Hippocampal formation (tissue), 2 donors: ENCODE measurements around the gene CELSR3.
A peak's percentile ranks its signal among the peaks of the same experiment; 100 is the strongest.

Source experiments
- DNase-seq, 2 donors: peaks; one replicate each; lab custom pipeline; 2025; lab: John Stamatoyannopoulos, UW

Gene CELSR3

DNA sequence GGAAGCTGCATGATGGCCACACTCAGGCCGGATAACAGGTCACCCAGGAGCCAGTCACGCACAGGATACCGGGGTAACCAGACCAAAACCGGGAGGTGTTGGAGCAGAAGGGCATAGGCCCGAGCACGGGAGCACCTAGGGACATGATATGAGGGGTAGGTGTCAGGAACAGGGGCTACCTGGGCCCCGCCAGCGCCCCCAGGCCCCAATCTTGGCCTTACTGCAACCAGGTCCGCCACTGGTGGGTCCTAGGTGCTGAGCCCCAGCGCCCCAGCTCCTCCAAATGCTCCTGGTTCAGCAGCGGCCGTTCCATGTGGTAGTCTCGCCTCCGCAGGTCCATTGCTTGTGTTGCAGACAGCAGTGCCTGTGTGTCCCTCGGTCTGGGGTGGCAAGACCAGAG lies 29.4 kb downstream of the CELSR3 start:
- no peak for DNase-seq

DNA sequence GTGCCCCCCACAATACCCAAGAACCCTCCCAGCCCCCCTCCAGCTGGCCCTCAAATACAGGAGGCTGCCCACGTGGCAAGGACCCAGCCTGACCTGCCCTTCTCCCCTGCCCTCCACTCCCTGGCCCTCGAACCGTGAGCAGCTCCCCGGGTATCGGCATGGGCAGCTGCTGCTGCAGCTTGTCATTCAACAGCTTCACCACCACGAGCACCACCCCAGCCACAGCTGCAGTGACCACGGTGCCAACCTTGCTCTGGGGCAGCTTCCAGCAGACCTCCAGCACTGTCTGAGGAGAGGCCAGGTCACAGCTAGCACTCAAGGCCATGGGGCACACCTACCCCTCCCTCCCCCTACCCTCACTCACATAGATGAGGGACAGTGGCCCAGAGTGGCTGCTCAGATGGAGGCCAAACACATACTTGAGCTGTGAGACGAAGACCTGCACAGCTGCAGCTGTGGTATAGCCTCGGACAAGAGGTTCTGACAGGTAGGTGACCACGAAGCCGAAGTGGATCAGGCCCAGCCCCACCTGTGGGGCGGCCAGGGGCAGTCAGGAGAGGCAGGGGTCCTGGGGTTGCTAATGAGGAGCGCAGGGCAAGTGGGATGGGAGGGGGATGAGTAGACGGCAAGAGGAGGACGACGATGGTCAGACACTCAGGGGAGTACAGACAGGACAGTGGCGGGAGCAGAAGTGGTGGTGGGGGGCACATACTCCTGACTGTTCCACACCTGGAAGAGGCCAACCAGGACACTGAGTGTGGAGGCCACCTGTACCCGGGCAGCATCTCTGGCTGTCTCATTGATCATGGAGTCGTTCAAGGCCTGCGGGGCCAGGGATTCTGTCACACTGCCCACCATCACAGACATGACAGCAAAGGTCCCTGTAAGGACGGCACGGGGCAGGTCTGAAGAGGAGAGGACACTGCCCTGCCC lies 30.9 kb downstream of the CELSR3 start:
- no peak for DNase-seq

DNA sequence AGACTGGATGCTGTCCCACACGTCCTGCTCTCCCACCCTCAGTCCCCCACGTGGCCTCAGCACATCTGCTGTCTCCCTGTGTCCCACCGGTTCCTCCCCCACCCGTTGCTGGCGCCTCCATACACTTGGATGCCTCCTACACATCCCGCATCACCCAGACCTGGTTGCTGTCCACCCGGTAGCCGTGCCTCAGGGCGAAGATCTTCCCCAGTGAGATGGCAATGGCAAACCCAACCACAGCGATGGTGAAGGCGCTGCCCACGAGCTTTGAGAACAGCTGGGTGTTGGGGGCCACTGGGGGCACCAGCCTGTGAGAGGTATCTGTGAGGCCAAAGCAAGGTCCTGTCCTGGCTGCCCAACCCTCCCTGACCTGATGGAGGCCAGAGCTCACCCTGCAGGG lies 31.9 kb downstream of the CELSR3 start:
- no peak for DNase-seq

DNA sequence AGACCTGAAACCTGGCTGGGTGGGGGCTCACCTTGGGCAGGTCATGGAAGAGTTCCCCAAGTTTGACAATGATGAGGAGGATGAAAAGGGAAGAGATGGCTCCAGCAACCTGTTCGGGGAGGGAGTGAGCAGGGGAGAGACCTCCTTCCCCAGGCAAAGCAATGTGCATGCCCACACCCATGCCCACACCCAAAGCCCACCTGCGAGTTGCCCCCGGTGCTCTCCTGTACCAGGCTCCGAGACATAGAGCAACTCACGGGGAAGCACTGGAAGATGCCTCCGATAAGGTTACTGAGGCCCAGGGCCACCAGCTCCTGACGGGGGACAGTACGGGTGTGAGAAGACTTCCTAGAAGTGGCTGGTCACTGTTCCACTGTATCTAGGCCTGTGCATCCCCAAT lies 32.3 kb downstream of the CELSR3 start:
- DNase-seq: no peak

DNA sequence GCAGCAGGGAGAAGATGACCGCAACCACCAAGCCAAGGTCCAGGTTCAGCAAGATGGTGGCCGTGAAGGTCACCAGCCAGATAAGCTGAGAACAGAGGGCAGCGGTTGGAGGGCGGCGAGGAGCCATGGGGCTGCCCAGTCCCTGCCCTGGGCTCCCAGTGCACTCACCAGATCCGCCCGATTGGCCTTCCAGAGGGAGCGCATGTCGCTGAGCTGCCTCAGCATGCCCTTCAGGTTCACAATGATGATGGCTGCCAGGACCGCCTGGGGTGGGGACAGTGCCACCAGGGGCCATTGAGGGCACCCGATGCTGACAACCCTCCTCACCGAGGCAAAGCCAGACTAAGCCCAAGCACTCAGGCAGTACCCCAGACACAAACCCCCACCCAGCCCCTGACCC lies 32.8 kb downstream of the CELSR3 start:
- no peak for DNase-seq

DNA sequence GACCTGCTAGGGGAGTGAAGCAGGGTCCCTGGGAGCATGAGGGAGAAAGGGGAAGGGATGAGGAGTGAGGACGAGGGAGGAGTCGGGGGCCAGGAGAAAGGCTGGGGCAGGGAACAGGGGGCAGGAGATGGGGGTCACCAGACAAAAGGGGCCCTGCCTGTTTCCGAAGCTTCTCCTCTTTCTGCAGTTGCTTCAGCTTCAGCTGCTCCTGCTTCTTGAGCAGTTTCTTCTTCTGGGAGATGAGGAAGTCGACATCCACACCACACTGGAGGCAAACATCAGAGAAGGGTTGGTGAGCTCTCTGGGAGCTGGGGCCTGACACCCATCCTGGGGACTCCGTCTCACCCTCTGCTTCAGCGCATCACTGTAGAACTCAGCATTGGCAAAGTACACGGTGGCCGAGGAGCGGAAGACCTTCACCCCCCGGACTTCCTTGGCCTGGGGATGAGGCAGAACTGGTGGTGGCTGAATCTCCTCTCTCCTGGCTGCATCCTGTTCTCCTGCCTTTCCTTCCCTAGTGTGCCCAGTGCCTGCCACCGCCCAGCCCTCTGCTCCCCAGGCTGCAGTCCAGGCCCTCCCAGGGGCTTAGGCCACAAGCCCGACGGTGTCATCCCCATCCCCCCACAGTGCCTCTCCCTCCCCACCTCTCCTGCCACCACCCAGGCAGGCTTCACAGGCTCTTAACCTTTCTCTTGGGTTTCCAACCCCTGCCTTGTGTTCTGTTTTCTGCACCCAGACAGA lies 34.2 kb downstream of the CELSR3 start:
- no peak for DNase-seq

DNA sequence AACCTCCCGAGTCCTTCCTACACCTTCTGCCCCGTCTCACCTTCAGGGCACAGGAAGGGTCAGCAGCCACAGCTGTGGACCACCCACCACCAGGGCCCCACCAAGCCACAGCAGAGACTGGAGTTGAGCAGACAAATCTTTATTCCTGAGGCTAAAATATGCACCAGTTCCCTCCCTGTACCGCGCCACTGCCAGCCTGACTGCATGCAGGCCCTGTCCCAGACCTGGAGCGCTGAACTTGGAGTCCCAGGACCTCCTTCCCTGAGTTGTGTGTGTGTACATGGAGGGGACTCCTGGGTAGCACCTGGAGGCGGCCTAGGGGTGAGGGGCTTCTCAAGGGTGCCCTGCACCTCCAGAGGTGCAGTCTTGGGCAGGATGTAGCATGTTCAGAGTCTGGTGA lies 37.1 kb downstream of the CELSR3 start:
- no peak for DNase-seq

DNA sequence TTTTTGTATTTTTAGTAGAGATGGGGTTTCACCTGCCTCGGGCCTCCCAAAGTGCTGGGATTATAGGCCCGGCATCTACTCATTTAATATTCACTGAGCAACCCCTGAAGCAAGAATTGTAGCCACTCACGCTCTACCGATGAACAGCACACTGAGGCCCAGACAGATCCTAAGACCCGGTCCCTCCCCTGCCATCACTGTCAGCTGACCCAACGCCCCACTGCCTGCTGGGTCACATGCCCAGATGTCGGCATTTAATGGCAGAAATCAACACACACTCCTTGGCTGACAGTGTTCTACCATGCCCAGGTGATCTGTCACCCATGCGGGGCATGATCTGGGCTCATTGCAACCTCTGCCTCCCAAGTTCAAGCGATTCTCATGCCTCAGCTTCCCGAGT lies 37.9 kb downstream of the CELSR3 start:
- no peak for DNase-seq

DNA sequence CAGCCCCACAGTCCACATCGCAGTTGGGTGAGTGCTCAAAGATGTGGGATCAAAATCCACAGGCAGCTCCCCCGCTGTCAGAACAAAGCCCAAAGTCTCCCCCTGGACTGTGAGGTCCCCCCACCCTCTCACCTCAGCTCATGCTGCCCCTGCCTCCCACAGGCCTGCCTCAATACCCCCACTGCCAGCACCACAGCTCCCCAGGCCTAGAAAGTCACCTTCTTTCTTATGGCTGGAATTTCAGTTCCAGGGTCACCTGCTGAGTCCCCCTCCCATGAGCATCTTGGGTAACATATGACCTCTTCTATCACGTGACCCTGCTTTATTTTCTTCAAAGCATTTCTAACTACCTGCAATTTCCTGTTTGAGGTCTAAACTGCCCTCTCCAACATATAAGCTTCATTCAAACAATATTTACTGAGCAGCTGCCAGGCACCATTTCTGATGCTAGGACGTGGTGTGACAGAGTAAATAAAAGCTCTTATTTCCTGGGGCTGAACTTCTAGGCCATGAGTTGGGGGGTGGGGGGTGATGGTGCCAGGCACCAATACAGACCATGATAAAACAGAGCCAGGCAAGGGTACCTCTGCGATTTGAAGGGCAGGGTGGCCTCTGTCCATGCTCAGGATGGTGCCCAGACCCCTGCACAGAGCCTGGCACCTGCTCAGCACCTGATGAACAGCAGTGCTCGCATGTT lies 38.7 kb downstream of the CELSR3 start:
- no peak for DNase-seq

DNA sequence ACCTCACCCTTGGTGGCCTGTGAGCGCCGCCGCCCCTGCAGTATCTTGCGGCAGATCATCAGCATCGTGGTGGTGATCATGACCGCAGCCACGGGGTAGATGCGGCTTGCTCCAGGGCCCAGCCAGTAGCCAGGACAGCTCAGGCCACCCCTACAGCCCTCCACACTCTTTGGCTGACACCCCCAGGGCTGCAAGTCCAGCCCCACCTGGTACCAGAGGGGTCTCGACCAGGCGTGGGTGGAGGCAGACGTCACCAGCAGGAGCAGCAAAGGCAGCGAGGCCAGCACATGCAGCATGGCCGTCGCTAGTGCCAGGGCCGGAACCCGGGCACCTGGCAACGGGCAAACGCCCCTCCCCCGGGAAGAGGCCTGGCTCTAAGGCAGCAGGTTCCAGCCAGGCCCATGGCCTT lies 41.2 kb downstream of the CELSR3 start, which contains the start of gene TMEM89:
Gene TMEM89 (minus strand): TSS at position 309 of the 409 bp plus-strand sequence. CDS start 13 bp downstream, at position 296.
- DNase-seq: no peak

DNA sequence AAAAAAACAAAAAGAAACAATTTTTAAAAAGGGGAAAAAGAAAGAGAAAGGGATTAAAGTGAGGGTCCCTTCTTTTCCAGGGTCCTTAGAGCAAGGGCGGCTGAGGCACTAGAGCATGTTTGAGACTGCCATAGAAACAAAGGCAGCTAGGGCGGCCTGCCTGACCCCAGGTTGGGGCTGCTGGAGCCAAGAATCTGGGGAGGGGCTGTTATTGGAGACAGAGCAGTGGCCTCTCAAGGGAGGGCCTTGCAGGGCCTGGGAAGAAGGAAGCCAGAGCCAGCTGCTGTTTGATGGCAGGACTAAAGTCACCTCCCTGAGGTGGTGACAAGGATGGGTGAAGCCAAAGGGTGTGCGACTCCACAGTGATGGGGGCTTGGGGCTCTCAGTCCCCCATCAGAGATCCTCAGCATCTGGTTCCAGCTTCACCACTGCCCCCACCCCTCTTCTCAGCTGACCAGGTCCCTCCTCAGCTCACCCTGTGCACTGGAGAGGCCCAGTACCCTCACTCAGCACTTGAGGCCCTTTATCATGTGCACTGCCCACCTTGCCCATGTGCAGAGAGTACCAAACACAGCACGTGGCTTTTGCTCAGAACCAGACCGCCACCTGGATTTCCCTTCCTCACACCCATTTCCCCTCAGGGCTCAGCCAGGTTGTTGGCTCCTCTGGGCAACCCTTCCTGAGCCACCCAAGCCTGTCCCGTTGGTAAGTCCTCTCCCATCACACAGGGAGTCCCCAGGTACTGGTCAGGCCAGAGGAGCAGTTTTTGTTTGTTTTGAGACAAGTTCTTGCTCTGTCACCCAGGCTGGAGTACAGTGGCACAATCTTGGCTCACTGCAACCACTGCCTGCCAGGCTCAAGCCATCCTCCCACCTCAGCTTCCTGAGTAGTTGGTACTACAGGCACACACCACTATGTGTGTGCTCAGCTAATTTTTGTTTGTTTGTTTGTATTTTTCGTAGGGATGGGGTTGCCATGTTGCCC lies 42.9 kb downstream of the CELSR3 start:
- no peak for DNase-seq

DNA sequence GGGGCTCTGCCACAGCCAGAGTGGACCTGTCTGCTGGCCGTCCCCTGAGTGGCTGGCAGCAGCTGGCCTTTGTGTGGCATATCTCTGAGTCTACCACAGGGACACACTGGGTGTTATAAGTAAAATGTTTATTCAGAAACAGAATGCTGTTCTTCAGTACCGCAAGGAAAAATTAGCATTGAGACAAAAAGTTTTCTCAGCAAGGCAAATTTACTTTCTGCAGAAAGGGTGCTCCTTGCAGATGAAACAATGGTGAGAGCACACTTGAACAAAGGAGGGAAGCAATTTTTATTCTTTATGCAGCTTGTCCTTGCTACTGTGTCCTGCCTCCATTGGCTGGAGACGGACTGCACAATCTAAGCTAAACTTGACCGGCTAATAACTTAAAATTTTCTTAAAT lies 45.1 kb downstream of the CELSR3 start:
- no peak for DNase-seq

DNA sequence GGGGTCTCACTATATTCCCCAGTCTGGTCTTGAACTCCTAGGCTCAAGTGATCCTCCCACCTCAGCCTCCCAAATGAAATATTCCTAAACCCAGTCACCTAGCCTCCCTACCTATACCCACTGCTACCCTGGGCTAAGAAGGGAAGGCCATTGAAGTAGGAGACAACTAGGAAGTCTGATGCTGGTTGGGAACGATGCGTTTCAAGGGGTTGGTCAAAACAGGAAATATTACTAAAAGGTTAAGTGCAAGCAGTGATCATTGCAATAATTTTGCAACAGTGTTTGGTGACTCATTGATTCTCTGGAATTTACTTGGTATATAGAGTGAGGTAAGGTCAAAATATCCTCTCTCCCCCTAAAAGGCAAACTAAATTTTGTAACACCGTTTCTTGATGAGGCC lies 48.6 kb downstream of the CELSR3 start:
- DNase-seq: no peak

DNA sequence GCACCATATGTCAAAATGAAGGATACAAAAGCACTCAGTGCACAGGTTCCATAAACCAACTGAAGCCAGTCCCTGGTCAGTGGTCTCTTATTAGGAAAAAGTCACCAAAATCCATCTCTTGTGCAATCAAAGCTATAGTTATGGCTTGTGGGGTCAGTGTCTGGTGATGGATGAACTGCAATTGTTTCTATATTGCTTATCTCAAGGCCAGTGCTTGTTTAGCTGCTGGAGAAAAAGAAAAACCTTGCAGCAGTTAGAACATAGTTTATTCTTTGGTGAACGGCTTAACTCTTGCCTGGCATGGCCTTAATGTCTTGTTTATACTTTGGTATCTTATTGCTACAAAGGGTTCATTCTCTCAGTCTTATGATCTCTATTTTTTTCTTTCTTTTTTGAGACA lies 50.4 kb downstream of the CELSR3 start:
- no peak for DNase-seq

DNA sequence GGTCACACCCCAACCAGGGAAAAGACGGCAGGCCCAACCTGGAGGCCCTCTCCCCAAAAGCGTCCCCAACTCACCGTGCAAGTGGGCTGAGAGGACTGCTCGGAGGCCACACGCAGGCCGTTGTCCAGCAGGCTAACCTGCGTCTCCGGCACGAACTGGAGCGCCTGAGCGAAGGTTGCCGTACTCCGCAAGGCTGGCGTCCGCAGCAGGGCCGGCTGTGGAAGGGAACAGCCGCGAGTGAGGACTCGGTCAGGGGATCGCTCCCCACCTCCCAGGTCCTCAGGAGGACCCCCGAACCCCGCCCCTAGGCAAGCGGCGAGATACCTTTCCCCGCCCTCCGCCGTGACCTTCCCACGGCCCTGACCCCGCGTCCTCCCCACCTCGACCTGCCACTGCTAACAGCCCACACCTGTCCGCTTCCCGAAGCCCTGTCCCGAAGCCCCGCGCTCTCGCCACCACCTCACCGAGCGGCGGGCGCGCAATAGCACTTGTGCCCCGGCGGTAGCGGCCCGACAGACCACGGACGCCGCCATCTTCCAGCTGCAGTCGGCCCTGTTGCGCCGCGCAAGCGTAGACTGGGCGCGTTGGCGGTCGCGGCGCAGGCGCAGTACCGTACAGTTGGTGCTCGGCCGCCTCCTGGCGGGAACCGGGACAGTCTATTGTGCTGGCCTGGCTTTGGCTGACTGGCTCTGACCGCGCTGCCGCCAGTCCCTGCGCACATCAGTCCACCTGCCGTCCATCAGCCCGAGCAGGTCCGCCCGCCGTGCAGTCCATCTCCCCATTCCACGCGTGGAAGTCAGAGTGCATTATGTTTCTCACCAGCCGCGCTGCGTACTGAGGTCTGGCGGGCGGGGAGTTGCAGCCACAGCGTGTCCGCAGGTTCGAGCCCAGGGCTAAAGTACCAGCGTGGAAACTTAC lies 53.3 kb downstream of the CELSR3 start, which contains the start of gene UQCRC1:
Gene UQCRC1 (minus strand): TSS at position 559 of the 918 bp plus-strand sequence. CDS start 26 bp downstream, at position 533.
- peak; percentile 88 to 89 for DNase-seq

DNA sequence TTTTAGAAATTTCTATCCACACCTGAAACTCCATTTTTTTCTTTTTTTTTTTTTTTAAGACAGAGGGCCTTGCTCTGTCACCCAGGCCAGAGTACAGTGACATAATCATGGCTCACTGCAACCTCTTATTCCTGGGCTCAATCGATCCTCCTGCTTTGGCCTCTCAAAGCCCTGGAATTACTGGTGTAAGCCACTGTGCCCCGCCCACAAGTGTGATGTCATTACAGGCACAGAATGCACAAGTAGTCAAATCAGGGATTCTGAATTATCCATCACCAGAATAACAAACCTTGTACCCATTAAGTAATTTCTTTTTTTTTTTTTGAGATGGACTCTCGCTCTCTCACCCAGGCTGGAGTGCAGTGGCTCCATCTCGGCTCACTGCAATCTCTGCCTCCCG lies 55.2 kb downstream of the CELSR3 start:
- no peak for DNase-seq

DNA sequence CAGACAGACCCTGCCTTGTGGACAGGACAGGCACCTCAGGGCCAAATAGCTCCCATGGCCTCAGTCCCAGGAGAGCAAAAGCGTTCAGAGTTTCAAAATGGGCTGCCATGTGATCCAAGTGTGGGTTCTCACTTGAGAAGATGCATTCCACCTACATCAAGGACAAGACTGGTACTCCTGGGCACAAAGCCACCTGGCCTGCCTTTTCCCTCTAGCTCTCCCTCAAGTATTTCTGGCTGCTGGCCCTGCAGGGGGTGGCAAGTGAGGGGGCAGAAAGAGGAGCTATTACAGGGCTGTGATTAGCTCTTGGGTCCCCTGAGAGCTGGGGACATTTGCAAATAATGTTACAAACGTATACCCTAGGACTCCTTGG lies 61.1 kb downstream of the CELSR3 start:
- DNase-seq: no peak

DNA sequence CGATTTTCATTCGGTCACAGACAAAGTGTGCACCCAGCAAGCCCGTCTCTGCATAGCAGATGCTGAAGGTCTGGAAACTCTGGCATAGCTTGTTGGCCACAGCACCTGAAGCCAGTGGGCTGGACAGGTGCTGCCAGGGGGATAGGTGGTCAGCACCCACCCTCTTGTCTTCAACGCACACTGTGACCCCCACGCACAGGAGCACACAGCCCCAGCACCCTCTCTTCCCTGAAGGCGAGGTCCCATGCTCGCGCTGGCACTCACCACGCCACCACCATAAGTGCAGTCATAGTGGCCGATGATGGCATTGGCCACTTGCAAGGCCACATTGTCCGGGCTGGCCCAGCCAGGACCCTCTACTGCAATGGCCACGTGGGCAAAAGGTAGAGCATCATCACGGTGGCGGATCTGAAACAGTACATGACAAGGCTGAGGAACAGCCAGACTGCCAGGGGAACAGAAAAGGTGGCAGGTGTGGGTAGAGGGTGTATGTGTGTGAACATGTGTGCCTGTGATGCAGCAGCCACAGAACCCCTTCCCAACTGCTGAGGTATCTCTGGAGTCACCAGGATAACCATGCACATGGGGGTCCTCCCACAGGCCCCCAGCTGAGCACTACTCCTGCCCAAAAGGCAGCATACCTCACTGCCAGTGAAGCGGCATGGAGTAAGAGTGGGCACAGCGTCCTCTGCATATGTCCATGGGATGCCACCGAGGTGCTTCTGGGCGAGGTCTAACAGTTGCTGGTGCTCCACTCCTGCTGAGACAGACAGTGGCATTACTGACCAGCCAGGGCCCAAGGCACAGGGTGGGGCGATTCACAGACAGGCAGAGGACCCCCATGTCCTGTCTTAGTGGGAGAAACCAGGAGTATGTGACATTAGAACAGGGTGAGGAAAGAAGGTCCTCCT lies 61.7 kb downstream of the CELSR3 start:
- no peak for DNase-seq
